ENCODE data around the gene SLC39A13. TPM values are rescaled to one million over a fixed set of nuclear protein-coding genes. Genes with fewer than 3 reads are reported as not detected.
A peak's percentile ranks its signal among the peaks of the same experiment; 100 is the strongest.

SLC39A13 gene
- total and polyA plus RNA-seq, 2 of the 4 experiments (the other 2 are of a cell fraction): 32.4 to 144 TPM

DNA sequence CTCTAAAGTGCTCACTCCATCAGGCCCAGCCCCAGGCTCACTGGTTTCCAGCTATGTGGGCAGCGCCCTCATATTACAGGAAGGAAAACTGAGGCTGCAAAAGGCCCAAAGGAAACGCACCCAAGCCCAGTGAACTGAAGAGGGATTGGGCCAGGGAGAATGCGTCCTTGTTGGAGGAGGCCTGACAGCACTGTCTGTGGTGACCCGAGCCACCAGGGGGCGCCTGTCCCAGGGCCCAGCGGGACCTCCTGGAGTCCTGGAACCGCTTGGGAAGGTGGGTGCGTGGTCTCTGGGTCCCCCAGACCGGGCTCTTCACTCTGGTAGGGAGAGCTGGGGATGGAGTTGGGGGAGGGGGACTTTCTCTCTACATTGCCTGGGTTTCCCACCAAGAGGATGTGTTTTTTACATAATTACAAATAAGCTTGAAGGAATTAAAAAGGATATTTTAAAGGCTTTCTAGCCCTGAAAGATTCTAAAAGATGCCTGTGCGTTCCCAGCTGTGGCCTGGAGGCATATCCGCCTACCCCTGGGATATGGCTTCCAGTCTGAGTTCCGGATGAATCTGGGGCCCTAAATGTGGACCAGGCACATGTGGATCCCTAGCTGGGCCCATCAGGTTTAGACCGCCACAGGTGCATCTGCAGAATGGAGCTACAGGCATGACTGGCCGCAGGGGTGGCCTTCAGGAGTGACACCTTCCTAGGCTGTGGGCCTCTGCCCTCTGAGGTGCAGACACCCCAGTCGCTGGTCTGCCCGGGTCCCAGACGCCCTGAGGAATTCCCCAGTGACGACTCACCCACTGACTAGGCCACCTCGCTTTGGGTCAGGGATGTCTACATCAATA is 34.3 kb upstream of the SLC39A13 start:
- peak overlapping the region; percentile 68; the same call in 1 of the 2 replicates for H2AK5ac ChIP-seq (ENCODE audit: low read depth, low read length)
- ChIA-PET CTCF (interaction anchor here (0.6 to 1.9 kb wide), 11 partner anchors 10 to 243 kb away, joined by 3 to 6 read pairs (median 3); no protein-coding TSS in a partner anchor), POLR2A (ENCODE audit: unreplicated experiment) (no interaction called here)
- H2AK9ac ChIP-seq (replicated peaks; ENCODE audit: low read depth, low read length, poor library complexity): peak overlapping the region; percentile 83
- no peak for TF ChIP-seq NFE2L2 (IDR thresholded peaks at IDR 0.05; ENCODE audit: low read depth, low read length)
- no peak for TF ChIP-seq MAFK (IDR thresholded peaks at IDR 0.05; ENCODE audit: low read depth, low read length)
- no peak for TF ChIP-seq CHD1 (IDR thresholded peaks at IDR 0.05; ENCODE audit: low read depth, low read length)
- peak; percentile 94 for TF ChIP-seq SMC3 (IDR thresholded peaks at IDR 0.05; ENCODE audit: low read depth, low read length)
- TF ChIP-seq, protein P1, sequence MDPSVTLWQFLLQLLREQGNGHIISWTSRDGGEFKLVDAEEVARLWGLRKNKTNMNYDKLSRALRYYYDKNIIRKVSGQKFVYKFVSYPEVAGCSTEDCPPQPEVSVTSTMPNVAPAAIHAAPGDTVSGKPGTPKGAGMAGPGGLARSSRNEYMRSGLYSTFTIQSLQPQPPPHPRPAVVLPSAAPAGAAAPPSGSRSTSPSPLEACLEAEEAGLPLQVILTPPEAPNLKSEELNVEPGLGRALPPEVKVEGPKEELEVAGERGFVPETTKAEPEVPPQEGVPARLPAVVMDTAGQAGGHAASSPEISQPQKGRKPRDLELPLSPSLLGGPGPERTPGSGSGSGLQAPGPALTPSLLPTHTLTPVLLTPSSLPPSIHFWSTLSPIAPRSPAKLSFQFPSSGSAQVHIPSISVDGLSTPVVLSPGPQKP (IDR thresholded peaks at IDR 0.05; ENCODE audit: borderline replicate concordance, low read depth, low read length): no peak
- TF ChIP-seq MAZ (IDR thresholded peaks at IDR 0.05; ENCODE audit: borderline replicate concordance, low read depth, low read length): no peak; the same call in 1 of the 2 replicates
- TF ChIP-seq CEBPB (IDR thresholded peaks at IDR 0.05; ENCODE audit: low read depth, low read length): no peak
- no peak for TF ChIP-seq FOS (IDR thresholded peaks at IDR 0.05; ENCODE audit: low read depth, low read length)
- TF ChIP-seq, protein P2, sequence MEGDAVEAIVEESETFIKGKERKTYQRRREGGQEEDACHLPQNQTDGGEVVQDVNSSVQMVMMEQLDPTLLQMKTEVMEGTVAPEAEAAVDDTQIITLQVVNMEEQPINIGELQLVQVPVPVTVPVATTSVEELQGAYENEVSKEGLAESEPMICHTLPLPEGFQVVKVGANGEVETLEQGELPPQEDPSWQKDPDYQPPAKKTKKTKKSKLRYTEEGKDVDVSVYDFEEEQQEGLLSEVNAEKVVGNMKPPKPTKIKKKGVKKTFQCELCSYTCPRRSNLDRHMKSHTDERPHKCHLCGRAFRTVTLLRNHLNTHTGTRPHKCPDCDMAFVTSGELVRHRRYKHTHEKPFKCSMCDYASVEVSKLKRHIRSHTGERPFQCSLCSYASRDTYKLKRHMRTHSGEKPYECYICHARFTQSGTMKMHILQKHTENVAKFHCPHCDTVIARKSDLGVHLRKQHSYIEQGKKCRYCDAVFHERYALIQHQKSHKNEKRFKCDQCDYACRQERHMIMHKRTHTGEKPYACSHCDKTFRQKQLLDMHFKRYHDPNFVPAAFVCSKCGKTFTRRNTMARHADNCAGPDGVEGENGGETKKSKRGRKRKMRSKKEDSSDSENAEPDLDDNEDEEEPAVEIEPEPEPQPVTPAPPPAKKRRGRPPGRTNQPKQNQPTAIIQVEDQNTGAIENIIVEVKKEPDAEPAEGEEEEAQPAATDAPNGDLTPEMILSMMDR (conservative IDR thresholded peaks at IDR 0.05; ENCODE audit: low read depth, low read length): peak; percentile 88
- TF ChIP-seq RAD21 (IDR thresholded peaks at IDR 0.05; ENCODE audit: low read length): peak; percentile 76
- TF ChIP-seq MXI1 (IDR thresholded peaks at IDR 0.05; ENCODE audit: borderline replicate concordance, low read depth, low read length): no peak
- 40% methylated on average over 9 of the region's 19 CpGs; no CpG with 5 or more reads in 1 of the 2 experiments for WGBS, 2 experiments (ENCODE audit: extremely low coverage in 2 of 2, insufficient read length in 1 of 2)
- no peak overlapping the region for H3K4me3 ChIP-seq (ENCODE audit: insufficient read depth, low read depth, low read length)
- BruUV-seq (replicated peaks): no TSS peak
- no peak overlapping the region for H3K14ac ChIP-seq (replicated peaks; ENCODE audit: low read depth, low read length)
- ATAC-seq (ENCODE audit: low read depth) (peak; percentile 98), DNase-seq (peak; percentile 62)
- H4K91ac ChIP-seq (ENCODE audit: insufficient read depth, low read depth, low read length): no peak overlapping the region
- no peak overlapping the region for H2BK5ac ChIP-seq (ENCODE audit: low read depth, low read length, poor library complexity, severe bottlenecking)
- in situ Hi-C loops (cut with MboI; ENCODE audit: low sequenced_read_pairs) (loop anchor here (25.0 kb wide), 1 partner anchor 487 kb away; no protein-coding TSS in a partner anchor), intact Hi-C loops (cut with micrococcal nuclease) (loop anchor here (1.0 kb wide), 3 partner anchors 34 to 243 kb away; partner anchors contain the start of gene SLC39A13), dilution Hi-C loops (cut with HindIII; ENCODE audit: low sequenced_read_pairs, unreplicated experiment) (no loop called here)
- no peaks in the 10 kb centered on the region for H3K79me1 ChIP-seq (ENCODE audit: low read depth in 1 of 2, low read length in 2 of 2)
- peaks cover 5% of the 10 kb centered on the region for H3K4me1 ChIP-seq (ENCODE audit: control insufficient read depth, insufficient read depth, low read length)
- H3K27ac ChIP-seq (ENCODE audit: insufficient read depth, low read length): no peak overlapping the region
- H2BK20ac ChIP-seq (ENCODE audit: low read depth, low read length): no peak overlapping the region
- no peak overlapping the region for H3K4me2 ChIP-seq (ENCODE audit: low read depth, low read length)
- no peak overlapping the region for H2BK15ac ChIP-seq (ENCODE audit: low read depth, low read length)
- H3K9me3 ChIP-seq (ENCODE audit: control insufficient read depth, insufficient read depth, low read length): no peaks in the 10 kb centered on the region
- H2BK120ac ChIP-seq (ENCODE audit: low read depth, low read length): no peak overlapping the region
- H3K36me3 ChIP-seq (ENCODE audit: control insufficient read depth, insufficient read depth, low read length): no peaks in the 10 kb centered on the region
- H3K9me1 ChIP-seq (ENCODE audit: insufficient read depth, low read length): peaks cover 9% of the 10 kb centered on the region
- no peak overlapping the region for H3K9ac ChIP-seq (ENCODE audit: low read depth, low read length)
- no peak overlapping the region for H3K4ac ChIP-seq (ENCODE audit: low read depth, low read length)
- no peak overlapping the region for H4K5ac ChIP-seq (ENCODE audit: low read depth, low read length)
- no peak overlapping the region for H3K23ac ChIP-seq (ENCODE audit: low read depth, low read length)
- H3K27me3 ChIP-seq (ENCODE audit: control insufficient read depth, insufficient read depth, low read length): peaks cover 4% of the 10 kb centered on the region
- H4K8ac ChIP-seq (ENCODE audit: low read depth in 2 of 2, low read length in 2 of 2): peak overlapping the region in 1 of 2 experiments; percentile 11; a peak in 2 of 4 replicates
- H3K18ac ChIP-seq (ENCODE audit: low read depth, low read length): no peak overlapping the region
- H3K56ac ChIP-seq (ENCODE audit: extremely low read depth, insufficient read depth, low read length): no peak overlapping the region
- peak overlapping the region; percentile 87 for H2AFZ ChIP-seq (replicated peaks; ENCODE audit: low read length, poor library complexity)
- H4K20me1 ChIP-seq (ENCODE audit: insufficient read depth, low read length): no peaks in the 10 kb centered on the region; the same call in 1 of the 2 replicates

Data from IMR-90 (cell line).